Upper lobe of right lung (tissue), 1 donor: ENCODE results near the gene DCT. TPM values are rescaled to one million over a fixed set of nuclear protein-coding genes. Genes with fewer than 3 reads are reported as not detected.
"Not testable (repeated sequence)": the region's sequence is repeated elsewhere in the genome, so short reads cannot be mapped to it uniquely, and the experiment has no call there.

Source experiments
- ATAC-seq: fragments of 200-7000 bp; cut with Tn5 transposase; one replicate; pipeline ENCODE4 v1.9.1; 2020; ENCODE audit warnings: mild to moderate bottlenecking, moderate library complexity
- DNase-seq: peaks from one replicate; pipeline ENCODE4 v3.0.0-alpha.2; 2020
- H3K27ac ChIP-seq: fragments of 200-600 bp; one replicate; pipeline ENCODE4 v1.8.0; 2022
- H3K27me3 ChIP-seq: fragments of 200-600 bp; one replicate; pipeline ENCODE4 v1.8.0; 2022; ENCODE audit warnings: mild to moderate bottlenecking
- H3K36me3 ChIP-seq: fragments of 200-600 bp; one replicate; pipeline ENCODE4 v1.8.0; 2022
- H3K4me1 ChIP-seq: fragments of 200-600 bp; one replicate; pipeline ENCODE4 v1.8.0; 2022
- H3K4me3 ChIP-seq: fragments of 200-600 bp; one replicate; pipeline ENCODE4 v1.8.0; 2022; ENCODE audit warnings: mild to moderate bottlenecking
- H3K9me3 ChIP-seq: fragments of 200-600 bp; one replicate; pipeline ENCODE4 v1.8.0; 2022
- intact Hi-C: fragments of 100-400 bp; cut with DNase I; formaldehyde crosslinking; loops from one replicate; pipeline ENCODE4 v1.11.0; 2022
- long read RNA-seq: library from polyadenylated mRNA; unstranded; transcript quantifications from one replicate; pipeline ENCODE4 v2.0.0, GENCODE V29; 2021
- total RNA-seq: library from RNA; stranded (reverse); fragmentation: NEBNext Ultra II Directional; extraction: Animal tissue kit (Norgen Biotek cat#: 25700); gene quantifications from one replicate; pipeline ENCODE4 v1.2.1, GENCODE V29; 2021
- TF ChIP-seq, protein P1 (sequence below): fragments of 200-600 bp; IDR thresholded peaks from one replicate; pipeline ENCODE4 v1.8.0; 2022; ENCODE audit warnings: antibody characterized with exemption
- donor health status: DM: no; HTN: yes; CAD: no; lungs with severe emphysema.

DCT gene
- total RNA-seq: not detected
- long read RNA-seq: 0 reads

DNA sequence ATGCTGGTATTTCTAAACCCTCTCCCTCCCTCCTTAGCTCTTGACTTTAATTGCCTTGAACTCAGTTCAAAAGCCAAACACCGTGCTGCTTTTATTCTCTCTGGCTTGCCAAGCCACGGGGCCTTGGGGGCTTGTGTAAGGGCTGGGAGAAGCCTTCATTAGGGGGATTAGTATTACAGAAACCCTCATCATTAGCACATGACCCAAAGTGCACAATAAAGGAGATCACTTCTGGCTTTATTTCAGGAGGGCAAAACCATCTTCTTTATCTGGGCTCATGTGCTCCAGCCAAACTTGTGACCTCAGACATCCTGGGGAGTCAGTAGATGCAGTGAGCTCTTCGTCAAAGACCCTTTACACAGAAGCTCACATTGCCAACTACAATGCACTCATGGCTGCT lies at the start of gene DCT:
DCT (minus strand) TSS at position 67 of the 400 bp plus-strand sequence. CDS start 427 bp downstream, outside the sequence.
- no peak for DNase-seq
- Histone ChIP-seq H3K36me3 (no peaks in the 10 kb centered on the region), H3K4me3 (no peak within 1 kb of the TSS), H3K27me3 (no peaks in the 10 kb centered on the region), H3K9me3 (no peaks in the 10 kb centered on the region), H3K27ac (no peak within 1 kb of the TSS), H3K4me1 (no peaks in the 10 kb centered on the region)
- intact Hi-C loops: no loop called here
- TF ChIP-seq, protein P1, sequence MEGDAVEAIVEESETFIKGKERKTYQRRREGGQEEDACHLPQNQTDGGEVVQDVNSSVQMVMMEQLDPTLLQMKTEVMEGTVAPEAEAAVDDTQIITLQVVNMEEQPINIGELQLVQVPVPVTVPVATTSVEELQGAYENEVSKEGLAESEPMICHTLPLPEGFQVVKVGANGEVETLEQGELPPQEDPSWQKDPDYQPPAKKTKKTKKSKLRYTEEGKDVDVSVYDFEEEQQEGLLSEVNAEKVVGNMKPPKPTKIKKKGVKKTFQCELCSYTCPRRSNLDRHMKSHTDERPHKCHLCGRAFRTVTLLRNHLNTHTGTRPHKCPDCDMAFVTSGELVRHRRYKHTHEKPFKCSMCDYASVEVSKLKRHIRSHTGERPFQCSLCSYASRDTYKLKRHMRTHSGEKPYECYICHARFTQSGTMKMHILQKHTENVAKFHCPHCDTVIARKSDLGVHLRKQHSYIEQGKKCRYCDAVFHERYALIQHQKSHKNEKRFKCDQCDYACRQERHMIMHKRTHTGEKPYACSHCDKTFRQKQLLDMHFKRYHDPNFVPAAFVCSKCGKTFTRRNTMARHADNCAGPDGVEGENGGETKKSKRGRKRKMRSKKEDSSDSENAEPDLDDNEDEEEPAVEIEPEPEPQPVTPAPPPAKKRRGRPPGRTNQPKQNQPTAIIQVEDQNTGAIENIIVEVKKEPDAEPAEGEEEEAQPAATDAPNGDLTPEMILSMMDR: no peak
- no peak for ATAC-seq

DNA sequence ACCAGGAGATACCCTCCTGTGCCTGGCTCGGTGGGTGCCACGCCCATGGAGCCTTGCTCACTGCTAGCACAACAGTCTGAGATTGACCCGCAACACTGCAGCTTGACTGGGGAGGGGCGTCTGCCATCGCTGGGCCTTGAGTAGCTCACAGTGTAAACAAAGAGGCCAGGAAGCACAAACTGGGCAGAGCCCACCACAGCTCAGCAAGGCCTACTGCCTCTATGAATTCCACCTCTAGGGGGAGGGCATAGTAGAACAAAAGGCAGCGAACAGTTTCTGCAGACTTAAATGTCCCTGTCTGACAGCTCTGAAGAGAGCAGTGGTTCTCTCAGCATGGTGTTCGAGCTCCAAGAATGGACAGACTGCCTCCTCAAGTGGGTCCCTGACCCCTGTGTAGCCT lies 47.5 kb upstream of the DCT start:
- not testable (repeated sequence) for H3K27ac ChIP-seq, DNase-seq, ATAC-seq

DNA sequence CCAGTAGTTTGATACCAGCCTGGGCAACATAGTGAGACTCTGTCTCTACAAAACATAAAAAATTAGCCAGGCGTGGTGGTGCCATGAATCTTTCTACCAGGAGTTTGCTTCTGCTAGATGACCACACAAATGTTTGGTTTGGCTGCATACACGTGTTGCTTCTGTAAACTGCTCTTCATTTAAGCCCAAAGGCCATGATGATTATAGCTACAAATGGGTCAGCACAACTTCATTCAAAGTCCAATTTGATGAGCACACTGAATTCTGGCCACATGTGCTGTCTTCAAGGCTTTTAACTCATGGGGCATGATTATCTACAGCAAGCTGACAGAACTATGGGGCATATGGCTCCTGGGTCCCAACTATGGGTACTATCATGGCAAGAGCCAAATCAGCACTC lies 46.3 kb upstream of the DCT start:
- no peak for ATAC-seq

More for the DNA sequence above, 47.5 kb upstream of the DCT start:
- H3K4me1 ChIP-seq, H3K4me3 ChIP-seq, intact Hi-C loops, H3K27me3 ChIP-seq, H3K9me3 ChIP-seq, H3K36me3 ChIP-seq: not testable (repeated sequence)

DNA sequence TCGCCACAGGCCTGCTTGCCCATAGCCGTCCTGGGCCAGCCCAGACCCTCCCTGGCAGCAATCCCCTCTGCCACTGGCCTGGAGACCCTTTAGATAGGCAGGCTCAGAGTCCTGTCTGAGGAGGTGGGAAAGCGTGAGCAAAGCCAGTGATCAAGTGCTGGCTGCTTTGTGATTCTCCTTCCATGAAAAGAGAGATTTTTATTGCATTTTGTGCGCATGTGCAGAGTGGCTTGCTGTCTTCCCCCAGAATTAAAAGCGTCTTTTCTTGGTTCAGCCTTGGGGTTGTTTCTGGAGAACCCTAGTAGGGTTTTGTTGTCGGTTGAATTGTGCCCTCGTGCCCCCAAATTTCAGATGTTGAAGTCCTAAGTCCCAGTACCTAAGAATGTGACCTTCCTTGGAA lies 44.9 kb upstream of the DCT start:
- Histone ChIP-seq H3K9me3 (no peaks in the 10 kb centered on the region), H3K27ac (no peak overlapping the region), H3K36me3 (no peaks in the 10 kb centered on the region), H3K27me3 (no peaks in the 10 kb centered on the region), H3K4me3 (no peak overlapping the region), H3K4me1 (no peaks in the 10 kb centered on the region)
- ATAC-seq (no peak), DNase-seq (no peak)
- intact Hi-C loops: no loop called here
- TF ChIP-seq, protein P1: no peak

More for the DNA sequence above, 46.3 kb upstream of the DCT start:
- Histone ChIP-seq H3K36me3 (no peaks in the 10 kb centered on the region), H3K4me3 (no peak overlapping the region), H3K4me1 (no peaks in the 10 kb centered on the region), H3K27ac (no peak overlapping the region), H3K9me3 (no peaks in the 10 kb centered on the region), H3K27me3 (no peaks in the 10 kb centered on the region)
- DNase-seq: no peak
- TF ChIP-seq, protein P1: no peak
- intact Hi-C loops: no loop called here

DNA sequence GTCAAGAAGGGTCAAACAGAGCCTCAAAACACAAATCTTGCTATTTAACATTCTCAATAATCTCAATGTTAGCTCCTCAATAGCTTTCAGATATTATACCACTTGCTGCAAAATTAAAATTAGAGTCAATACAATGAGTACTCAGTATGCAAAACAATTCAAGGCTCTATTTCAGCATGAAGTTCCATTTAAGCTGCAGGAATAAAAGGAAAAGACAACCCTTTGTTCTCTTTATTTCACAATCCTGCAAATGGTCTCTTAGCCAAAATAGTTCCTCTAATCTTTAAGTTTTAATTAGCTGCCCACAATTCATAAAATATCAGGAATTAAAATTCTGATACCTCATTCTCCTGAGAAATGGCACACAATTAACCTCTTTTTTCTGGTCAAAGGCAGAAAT lies 40.5 kb upstream of the DCT start:
- intact Hi-C loops: no loop called here
- ATAC-seq: no peak
- Histone ChIP-seq H3K4me3 (no peak overlapping the region), H3K27me3 (no peaks in the 10 kb centered on the region), H3K4me1 (no peaks in the 10 kb centered on the region), H3K36me3 (no peaks in the 10 kb centered on the region), H3K27ac (no peak overlapping the region), H3K9me3 (no peaks in the 10 kb centered on the region)
- TF ChIP-seq, protein P1: no peak
- no peak for DNase-seq

DNA sequence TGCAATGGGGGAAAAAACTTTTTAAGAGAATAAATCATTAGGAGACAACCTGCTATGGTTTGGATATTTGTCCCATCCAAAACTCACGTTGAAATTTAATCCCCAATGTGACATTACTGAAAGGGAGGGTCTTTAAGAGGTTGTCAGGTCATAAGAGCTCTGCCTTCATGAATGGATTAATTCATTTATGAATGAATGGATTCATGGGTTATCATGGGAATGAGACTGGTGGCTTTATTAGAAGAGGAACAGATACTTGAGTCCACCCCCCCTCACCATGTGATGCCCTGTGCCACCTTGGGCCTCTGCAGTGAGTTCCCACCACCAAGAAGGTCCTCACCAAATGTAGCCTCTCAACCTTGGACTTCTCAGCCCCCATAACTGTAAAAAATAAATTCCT lies 37.0 kb upstream of the DCT start:
- DNase-seq: no peak
- Histone ChIP-seq H3K36me3 (no peaks in the 10 kb centered on the region), H3K4me3 (no peak overlapping the region), H3K27me3 (no peaks in the 10 kb centered on the region), H3K27ac (no peak overlapping the region), H3K9me3 (no peaks in the 10 kb centered on the region), H3K4me1 (no peaks in the 10 kb centered on the region)
- intact Hi-C loops: no loop called here
- TF ChIP-seq, protein P1: no peak
- no peak for ATAC-seq
